HepG2 (cell line): ENCODE results near the gene SDK1. TPM values are rescaled to one million over a fixed set of nuclear protein-coding genes. Genes with fewer than 3 reads are reported as not detected.

Experiments used
- ATAC-seq: fragments of 200-7000 bp; cut with Tn5 transposase; 3 replicates; pipeline ENCODE4 v1.9.1; 2020; ENCODE audit warnings: mild to moderate bottlenecking, moderate library complexity
- BruUV-seq: library from RNA; stranded (reverse); fragments of 400-500 nt; replicated peaks from 2 replicates; lab custom pipeline; 2021; lab: Mats Ljungman, UMichigan
- CTCF ChIA-PET: fragments of 300-600 bp; formaldehyde crosslinking; extraction: SDS; loops from one replicate; lab custom pipeline; 2021; ENCODE audit warnings: low total read pairs, inconsistent platforms, low intra/inter-chr PET ratio; lab: Yijun Ruan, JAX
- POLR2A ChIA-PET: fragments of 350-600 bp; sonication (Branson Sonifier 250); formaldehyde crosslinking; loops from one replicate; lab custom pipeline; 2020; ENCODE audit warnings: antibody characterized with exemption, inconsistent platforms; lab: Yijun Ruan, JAX
- DNase-seq: peaks from one replicate; pipeline ENCODE4 v3.0.0-alpha.2; 2015; ENCODE audit warnings: low spot score
- FAIRE-seq: peaks from 3 replicates; lab custom pipeline; 2011; peaks lifted over from hg19 to GRCh38; lab: Jason Lieb, UNC
- H2AFZ ChIP-seq: one replicate; pipeline ENCODE4 v1.6.1; 2011; ENCODE audit warnings: low read length, inconsistent platforms
- H3K27ac ChIP-seq: fragments of 300-600 bp; 3 replicates; pipeline ENCODE4 v1.8.0; 2011; ENCODE audit warnings: mixed run types, mild to moderate bottlenecking, mixed read lengths, low read length, inconsistent platforms; ENCODE audit not compliant: insufficient read depth; ENCODE audit errors: extremely low read length
- H3K27me3 ChIP-seq, 2 experiments: fragments of 200-600 bp in 1 of 2; 2 replicates in 1 of 2; 3 replicates in 1 of 2; pipeline versions ENCODE4 v1.6.0 to v1.8.0; 2011; ENCODE audit warnings: low read length in 2 of 2, mild to moderate bottlenecking in 2 of 2, moderate library complexity in 2 of 2, inconsistent platforms in 1 of 2; ENCODE audit not compliant: insufficient read depth in 2 of 2, control insufficient read depth in 1 of 2
- H3K36me3 ChIP-seq, 2 experiments: fragments of 200-600 bp in 1 of 2; replicated peaks in 1 of 2; 2 replicates in 1 of 2; 3 replicates in 1 of 2; pipeline versions ENCODE4 v1.5.1 to v1.8.0; 2011; ENCODE audit warnings: low read length in 2 of 2, inconsistent platforms in 1 of 2; ENCODE audit not compliant: insufficient read depth in 2 of 2, control insufficient read depth in 1 of 2
- H3K4me1 ChIP-seq: 2 replicates; pipeline ENCODE4 v1.5.1; 2012; ENCODE audit warnings: low read length, inconsistent platforms; ENCODE audit not compliant: insufficient read depth
- H3K4me2 ChIP-seq: 2 replicates; pipeline ENCODE4 v1.6.0; 2011; ENCODE audit warnings: low read depth, low read length, inconsistent platforms
- H3K4me3 ChIP-seq, 3 experiments: fragments of 200-600 bp in 1 of 3; sonication (generic), shearing (Covaris generic) in 1 of 3; replicated peaks in 1 of 3; 2 replicates each; pipeline ENCODE4 v1.5.1; 2011 to 2016; ENCODE audit warnings: low read length in 3 of 3, inconsistent platforms in 2 of 3, low read depth in 2 of 3, mild to moderate bottlenecking in 2 of 3, control low read depth in 1 of 3, mixed read lengths in 1 of 3; ENCODE audit not compliant: insufficient read depth in 1 of 3
- H3K79me2 ChIP-seq: one replicate; pipeline ENCODE4 v1.6.1; 2011; ENCODE audit warnings: low read length, inconsistent platforms; ENCODE audit not compliant: insufficient read depth
- H3K9ac ChIP-seq: 2 replicates; pipeline ENCODE4 v1.6.0; 2011; ENCODE audit warnings: mild to moderate bottlenecking, low read depth, low read length, inconsistent platforms; ENCODE audit not compliant: insufficient read depth
- H3K9me3 ChIP-seq: 2 replicates; pipeline ENCODE4 v1.5.1; 2012; ENCODE audit warnings: mild to moderate bottlenecking, low read length
- H4K20me1 ChIP-seq: 2 replicates; pipeline ENCODE4 v1.6.0; 2011; ENCODE audit warnings: inconsistent platforms, mild to moderate bottlenecking, low read length, moderate library complexity; ENCODE audit not compliant: insufficient read depth
- AGO1 ChIP-seq: fragments of 200-400 bp; formaldehyde crosslinking; IDR thresholded peaks from 2 replicates; pipeline ENCODE4 v1.6.1; 2017; ENCODE audit warnings: mild to moderate bottlenecking, low read depth, low read length, moderate library complexity; ENCODE audit not compliant: poor library complexity, severe bottlenecking
- AKAP8 ChIP-seq: sonication (generic); formaldehyde crosslinking; IDR thresholded peaks from 2 replicates; pipeline ENCODE4 v1.5.1; 2020; ENCODE audit warnings: mild to moderate bottlenecking, missing genetic modification reagents
- ATF7 ChIP-seq, 2 experiments: fragments of 450-650 bp in 1 of 2; sonication (generic) in 1 of 2; formaldehyde crosslinking in 1 of 2; IDR thresholded peaks; 2 replicates each; pipeline versions ENCODE4 v1.4.0 to v1.6.1; 2016 to 2020; ENCODE audit warnings: antibody characterized with exemption in 1 of 2, mild to moderate bottlenecking in 1 of 2, missing genetic modification reagents in 1 of 2
- MAZ ChIP-seq, 2 experiments: sonication (generic) in 1 of 2; formaldehyde crosslinking in 1 of 2; IDR thresholded peaks; 2 replicates each; pipeline versions ENCODE4 v1.5.0 to v1.6.1; 2012 to 2020; ENCODE audit warnings: low read depth in 2 of 2, mild to moderate bottlenecking in 2 of 2, borderline replicate concordance in 1 of 2, improper control_type of control experiment in 1 of 2, low read length in 1 of 2, missing genetic modification reagents in 1 of 2, moderate library complexity in 1 of 2
- MBNL3 ChIP-seq: fragments of 250-450 bp; sonication (Bioruptor Pico); conservative IDR thresholded peaks from 2 replicates; pipeline ENCODE4 v1.8.0; 2022; ENCODE audit warnings: mild to moderate bottlenecking, inconsistent platforms
- MTA3 ChIP-seq: sonication (generic); formaldehyde crosslinking; IDR thresholded peaks from 2 replicates; pipeline ENCODE4 v1.4.0; 2020; ENCODE audit warnings: missing genetic modification reagents
- PCBP2 ChIP-seq: fragments of 200-400 bp; formaldehyde crosslinking; optimal IDR thresholded peaks from 2 replicates; pipeline ENCODE3; 2018; ENCODE audit warnings: low read length, low read depth; ENCODE audit not compliant: poor library complexity, severe bottlenecking
- REL ChIP-seq: sonication (generic); formaldehyde crosslinking; conservative IDR thresholded peaks from 2 replicates; pipeline ENCODE4 v1.8.0; 2022; ENCODE audit warnings: mild to moderate bottlenecking, missing genetic modification reagents, moderate library complexity
- SRSF1 ChIP-seq: fragments of 200-400 bp; formaldehyde crosslinking; optimal IDR thresholded peaks from 2 replicates; pipeline ENCODE3; 2017; ENCODE audit warnings: mild to moderate bottlenecking, low read depth, low read length, moderate library complexity
- THYN1 ChIP-seq: sonication (generic); formaldehyde crosslinking; IDR thresholded peaks from 2 replicates; pipeline ENCODE4 v1.8.1; 2023; ENCODE audit warnings: low read depth, mild to moderate bottlenecking, moderate library complexity, missing genetic modification reagents, borderline replicate concordance
- ZNF10 ChIP-seq: sonication (generic); formaldehyde crosslinking; IDR thresholded peaks from 2 replicates; pipeline ENCODE4 v1.4.0; 2020; ENCODE audit warnings: mild to moderate bottlenecking, low read depth, missing genetic modification reagents, borderline replicate concordance
- ZNF605 ChIP-seq: sonication (generic); formaldehyde crosslinking; IDR thresholded peaks from 2 replicates; pipeline ENCODE4 v1.8.0; 2022; ENCODE audit warnings: mild to moderate bottlenecking, missing genetic modification reagents
- WGBS: methylation state at CpG from one replicate; pipeline ENCODE4 v1.1.6; 2017; ENCODE audit warnings: low lambda C conversion rate; 5-methylcytosine and 5-hydroxymethylcytosine counted together
- in situ Hi-C: cut with HindIII; loops from 2 replicates; pipeline ENCODE4 v1.10.0; 2017; ENCODE audit warnings: low pct_unique_long_range_greater_than_20kb; ENCODE audit not compliant: extremely low pct_ligation_motif_present
- intact Hi-C: fragments of 100-400 bp; cut with micrococcal nuclease; formaldehyde crosslinking; loops from one replicate; pipeline ENCODE4 v1.10.0; 2022; ENCODE audit not compliant: unreplicated experiment
- polyA plus RNA-seq, 8 experiments: library from polyadenylated mRNA; depleted of rRNA in 3 of 8; stranded (reverse) in 7 of 8; unstranded in 1 of 8; fragments of >200 nt; fragmentation: Illumina TruSeq in 4 of 8; extraction: Trizol in 4 of 8; gene quantifications; 2 replicates each; pipeline versions ENCODE4 v1.2.1 to v1.2.3, GENCODE V29; 2011 to 2016; ENCODE audit warnings: low read depth in 4 of 8, missing spikeins in 1 of 8, mixed read lengths in 1 of 8; ENCODE audit not compliant: insufficient read depth in 1 of 8
- total RNA-seq, 5 experiments: library from RNA; depleted of rRNA; stranded (reverse); fragments of >200 nt; fragmentation: Illumina TruSeq; extraction: Trizol; gene quantifications; 2 replicates each; pipeline ENCODE4 v1.2.3, GENCODE V29; 2016; ENCODE audit warnings: low read depth in 1 of 5
- TF ChIP-seq, protein P1 (sequence below): sonication (generic); formaldehyde crosslinking; conservative IDR thresholded peaks from 2 replicates; pipeline ENCODE4 v1.4.0; 2020; ENCODE audit warnings: missing genetic modification reagents
- TF ChIP-seq, protein P2 (sequence below): IDR thresholded peaks from 2 replicates; pipeline ENCODE4 v1.6.1; 2012; ENCODE audit warnings: inconsistent platforms
- TF ChIP-seq, protein P3 (sequence below): fragments of 450-650 bp; IDR thresholded peaks from 2 replicates; pipeline ENCODE4 v1.6.1; 2017
- TF ChIP-seq, protein P4 (sequence below): sonication (generic); formaldehyde crosslinking; IDR thresholded peaks from 2 replicates; pipeline ENCODE4 v1.8.0; 2022; ENCODE audit warnings: mild to moderate bottlenecking, missing genetic modification reagents, borderline replicate concordance

The SDK1 gene
- total and polyA plus RNA-seq, 2 of the 13 experiments (the other 11 are each of a cell fraction or from before 2014, with no cell fraction given) = 0.35 to 2.4 TPM

DNA sequence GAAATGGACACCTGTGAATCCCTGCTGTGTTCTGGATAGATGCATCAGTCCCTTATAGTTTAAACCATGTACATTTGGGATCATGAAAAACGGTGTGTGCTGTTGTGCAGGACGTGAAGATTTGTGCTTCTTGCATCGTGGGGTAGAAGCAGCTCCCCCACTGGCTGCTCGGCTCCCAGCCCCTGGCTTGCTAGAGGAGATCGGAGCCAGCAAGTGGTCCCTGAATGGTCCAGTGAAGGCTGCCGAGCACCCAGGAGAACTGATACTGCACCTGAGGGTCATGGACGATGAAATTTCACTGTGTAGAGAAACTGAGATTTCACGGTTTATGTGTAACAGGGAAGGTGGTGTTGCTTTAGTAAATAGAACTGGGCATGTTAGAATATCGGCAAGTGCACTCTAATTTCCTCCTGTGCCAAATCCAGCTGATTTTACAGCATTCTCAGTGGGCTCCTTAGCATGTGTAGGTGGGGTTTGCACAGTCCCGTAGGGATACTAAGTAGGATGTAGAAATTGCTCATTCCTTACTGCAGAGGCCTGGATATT, 726.0 kb downstream of the SDK1 start:
- ATAC-seq = no peak
- H2AFZ ChIP-seq = no peak overlapping the region
- H3K36me3 ChIP-seq = no peaks in the 10 kb centered on the region
- in situ Hi-C loops (no loop called here), intact Hi-C loops (no loop called here)
- H3K4me3 ChIP-seq = no peak overlapping the region
- BruUV-seq = no TSS peak
- no peak overlapping the region for H3K4me2 ChIP-seq
- no peaks in the 10 kb centered on the region for H3K27me3 ChIP-seq
- H3K4me1 ChIP-seq = 0 out of 2 replicates have a peak, but pooled peaks cover 16% of the 10 kb centered on the region
- DNase-seq = no peak
- no peak overlapping the region for H3K9ac ChIP-seq
- no peak for FAIRE-seq
- POLR2A ChIA-PET = no interaction called here
- no peaks in the 10 kb centered on the region for H4K20me1 ChIP-seq
- no peaks in the 10 kb centered on the region for H3K79me2 ChIP-seq
- H3K27ac ChIP-seq = no peak overlapping the region
- H3K9me3 ChIP-seq = no peaks in the 10 kb centered on the region
- WGBS = 92% methylated on average over 10 of the region's 10 CpGs
- CTCF ChIA-PET = no interaction called here
- TF ChIP-seq MTA3 (CRISPR knock-in tag) (no peak), SRSF1 (no peak), AGO1 (no peak), REL (CRISPR knock-in tag) (no peak), ATF7 (IDR thresholded peaks at IDR 0.05) (no peak), ATF7 (CRISPR knock-in tag; IDR thresholded peaks at IDR 0.05) (no peak), MBNL3 (CRISPR knock-in tag) (no peak), THYN1 (CRISPR knock-in tag) (no peak), ZNF10 (CRISPR knock-in tag) (no peak), PCBP2 (no peak), AKAP8 (CRISPR knock-in tag) (no peak), MAZ (IDR thresholded peaks at IDR 0.05; ENCODE audit: borderline replicate concordance, low read depth, low read length) (no peak), MAZ (CRISPR knock-in tag; IDR thresholded peaks at IDR 0.05; ENCODE audit: low read depth) (no peak), ZNF605 (CRISPR knock-in tag) (no peak)
- TF ChIP-seq, protein P1, sequence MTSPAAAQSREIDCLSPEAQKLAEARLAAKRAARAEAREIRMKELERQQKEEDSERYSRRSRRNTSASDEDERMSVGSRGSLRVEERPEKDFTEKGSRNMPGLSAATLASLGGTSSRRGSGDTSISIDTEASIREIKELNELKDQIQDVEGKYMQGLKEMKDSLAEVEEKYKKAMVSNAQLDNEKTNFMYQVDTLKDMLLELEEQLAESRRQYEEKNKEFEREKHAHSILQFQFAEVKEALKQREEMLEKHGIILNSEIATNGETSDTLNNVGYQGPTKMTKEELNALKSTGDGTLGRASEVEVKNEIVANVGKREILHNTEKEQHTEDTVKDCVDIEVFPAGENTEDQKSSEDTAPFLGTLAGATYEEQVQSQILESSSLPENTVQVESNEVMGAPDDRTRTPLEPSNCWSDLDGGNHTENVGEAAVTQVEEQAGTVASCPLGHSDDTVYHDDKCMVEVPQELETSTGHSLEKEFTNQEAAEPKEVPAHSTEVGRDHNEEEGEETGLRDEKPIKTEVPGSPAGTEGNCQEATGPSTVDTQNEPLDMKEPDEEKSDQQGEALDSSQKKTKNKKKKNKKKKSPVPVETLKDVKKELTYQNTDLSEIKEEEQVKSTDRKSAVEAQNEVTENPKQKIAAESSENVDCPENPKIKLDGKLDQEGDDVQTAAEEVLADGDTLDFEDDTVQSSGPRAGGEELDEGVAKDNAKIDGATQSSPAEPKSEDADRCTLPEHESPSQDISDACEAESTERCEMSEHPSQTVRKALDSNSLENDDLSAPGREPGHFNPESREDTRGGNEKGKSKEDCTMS (CRISPR knock-in tag) = no peak
- TF ChIP-seq, protein P2, sequence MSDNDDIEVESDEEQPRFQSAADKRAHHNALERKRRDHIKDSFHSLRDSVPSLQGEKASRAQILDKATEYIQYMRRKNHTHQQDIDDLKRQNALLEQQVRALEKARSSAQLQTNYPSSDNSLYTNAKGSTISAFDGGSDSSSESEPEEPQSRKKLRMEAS = no peak
- TF ChIP-seq, protein P3, sequence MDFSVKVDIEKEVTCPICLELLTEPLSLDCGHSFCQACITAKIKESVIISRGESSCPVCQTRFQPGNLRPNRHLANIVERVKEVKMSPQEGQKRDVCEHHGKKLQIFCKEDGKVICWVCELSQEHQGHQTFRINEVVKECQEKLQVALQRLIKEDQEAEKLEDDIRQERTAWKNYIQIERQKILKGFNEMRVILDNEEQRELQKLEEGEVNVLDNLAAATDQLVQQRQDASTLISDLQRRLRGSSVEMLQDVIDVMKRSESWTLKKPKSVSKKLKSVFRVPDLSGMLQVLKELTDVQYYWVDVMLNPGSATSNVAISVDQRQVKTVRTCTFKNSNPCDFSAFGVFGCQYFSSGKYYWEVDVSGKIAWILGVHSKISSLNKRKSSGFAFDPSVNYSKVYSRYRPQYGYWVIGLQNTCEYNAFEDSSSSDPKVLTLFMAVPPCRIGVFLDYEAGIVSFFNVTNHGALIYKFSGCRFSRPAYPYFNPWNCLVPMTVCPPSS = no peak
- TF ChIP-seq, protein P4, sequence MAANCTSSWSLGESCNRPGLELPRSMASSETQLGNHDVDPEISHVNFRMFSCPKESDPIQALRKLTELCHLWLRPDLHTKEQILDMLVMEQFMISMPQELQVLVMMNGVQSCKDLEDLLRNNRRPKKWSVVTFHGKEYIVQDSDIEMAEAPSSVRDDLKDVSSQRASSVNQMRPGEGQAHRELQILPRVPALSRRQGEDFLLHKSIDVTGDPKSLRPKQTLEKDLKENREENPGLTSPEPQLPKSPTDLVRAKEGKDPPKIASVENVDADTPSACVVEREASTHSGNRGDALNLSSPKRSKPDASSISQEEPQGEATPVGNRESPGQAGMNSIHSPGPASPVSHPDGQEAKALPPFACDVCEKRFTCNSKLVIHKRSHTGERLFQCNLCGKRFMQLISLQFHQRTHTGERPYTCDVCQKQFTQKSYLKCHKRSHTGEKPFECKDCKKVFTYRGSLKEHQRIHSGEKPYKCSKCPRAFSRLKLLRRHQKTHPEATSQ = no peak
